Tibial nerve (tissue), 4 donors: Measurements from ENCODE around the gene MCF2L. TPM values are rescaled to one million over a fixed set of nuclear protein-coding genes. Genes with fewer than 3 reads are reported as not detected.

Experiments used
- DNase-seq, 2 donors: peaks; one replicate each; pipeline ENCODE4 v3.0.0-alpha.2; 2019; ENCODE audit warnings: low spot score in 2 of 2
- H3K27ac ChIP-seq, 4 donors: fragments of 200-600 bp; sonication (generic) in 3 of 4; one replicate each; pipeline ENCODE4 v1.5.1; 2017 to 2019; ENCODE audit warnings: mild to moderate bottlenecking in 1 of 4
- H3K27me3 ChIP-seq, 2 donors: fragments of 200-600 bp; sonication (generic) in 1 of 2; one replicate each; pipeline versions ENCODE4 v1.5.1 to v1.6.0; 2017 to 2019
- H3K36me3 ChIP-seq, 3 donors: fragments of 200-600 bp; sonication (generic); one replicate each; pipeline ENCODE4 v1.5.1; 2018 to 2019
- H3K4me1 ChIP-seq, 4 donors: fragments of 200-600 bp; sonication (generic) in 3 of 4; one replicate each; pipeline ENCODE4 v1.5.1; 2017 to 2019
- H3K4me3 ChIP-seq, 4 donors: fragments of 200-600 bp; sonication (generic) in 3 of 4; one replicate each; pipeline ENCODE4 v1.5.1; 2017 to 2019; ENCODE audit warnings: mild to moderate bottlenecking in 1 of 4, moderate library complexity in 1 of 4
- H3K9me3 ChIP-seq, 4 donors: fragments of 200-600 bp; sonication (generic) in 3 of 4; one replicate each; pipeline ENCODE4 v1.5.1; 2017 to 2019
- CTCF ChIP-seq, 5 experiments: fragments of 200-600 bp in 3 of 5; fragments of 450-650 bp in 2 of 5; sonication (generic) in 3 of 5; IDR thresholded peaks; one replicate each; pipeline ENCODE4 v1.5.1; 2016 to 2019; ENCODE audit warnings: antibody characterized with exemption in 5 of 5, mild to moderate bottlenecking in 3 of 5, moderate library complexity in 2 of 5
- EP300 ChIP-seq, 2 donors: sonication (generic); formaldehyde crosslinking; IDR thresholded peaks; one replicate each; pipeline ENCODE4 v1.6.1; 2017; ENCODE audit warnings: antibody characterized with exemption in 2 of 2, mild to moderate bottlenecking in 1 of 2
- POLR2A ChIP-seq, 2 donors: fragments of 450-650 bp; IDR thresholded peaks; one replicate each; pipeline ENCODE4 v1.6.1; 2017; ENCODE audit warnings: antibody characterized with exemption in 2 of 2, mild to moderate bottlenecking in 2 of 2, moderate library complexity in 2 of 2
- WGBS, 2 donors: methylation state at CpG; one replicate each; pipeline ENCODE4 v1.1.5; 2018; 5-methylcytosine and 5-hydroxymethylcytosine counted together
- total RNA-seq, 4 donors: library from RNA; depleted of rRNA; stranded (reverse); fragments of >200 nt; gene quantifications; one replicate each; pipeline ENCODE4 v1.1.0, GENCODE V29; 2016

The MCF2L gene
- total RNA-seq, 4 donors from 2014 or later: 30.1 to 82.6 (median 45.3) TPM

GRCh38 chr13:112930192-112930591 is 38.8 kb upstream of the MCF2L start:
- H3K27ac ChIP-seq: no peak overlapping the region
- no peaks in the 10 kb centered on the region for H3K36me3 ChIP-seq
- H3K27me3 ChIP-seq: peaks cover 0 to 33% of the 10 kb centered on the region in 2 donors
- DNase-seq: no peak
- peaks cover 0 to 17% (median 0%) of the 10 kb centered on the region in 4 donors for H3K9me3 ChIP-seq
- no peak overlapping the region for H3K4me3 ChIP-seq
- TF ChIP-seq CTCF (IDR thresholded peaks at IDR 0.05) (no peak), POLR2A (IDR thresholded peaks at IDR 0.05) (no peak), EP300 (IDR thresholded peaks at IDR 0.05) (no peak)
- H3K4me1 ChIP-seq: peaks cover 0 to 11% (median 4%) of the 10 kb centered on the region in 4 donors

GRCh38 chr13:112931028-112931934 is 37.7 kb upstream of the MCF2L start:
- TF ChIP-seq CTCF (IDR thresholded peaks at IDR 0.05): peak in 3 of 5 experiments; percentile 10 to 28 (median 26)
- TF ChIP-seq POLR2A (IDR thresholded peaks at IDR 0.05): no peak
- no peak for TF ChIP-seq EP300 (IDR thresholded peaks at IDR 0.05)
- DNase-seq: no peak
- Histone ChIP-seq H3K27ac (no peak overlapping the region), H3K36me3 (no peaks in the 10 kb centered on the region), H3K27me3 (peaks cover 0 to 33% of the 10 kb centered on the region in 2 donors), H3K4me1 (peaks cover 0 to 11% (median 4%) of the 10 kb centered on the region in 4 donors), H3K4me3 (no peak overlapping the region), H3K9me3 (peaks cover 0 to 17% (median 0%) of the 10 kb centered on the region in 4 donors)
- 58 to 73% methylated on average over 32 of the region's 32 CpGs for whole genome bisulfite sequencing, 2 donors

- no peak overlapping the region for H3K27ac ChIP-seq
- peaks cover 0 to 33% of the 10 kb centered on the region in 2 donors for H3K27me3 ChIP-seq
- no peaks in the 10 kb centered on the region for H3K36me3 ChIP-seq
- H3K9me3 ChIP-seq: peaks cover 0 to 2% (median 0%) of the 10 kb centered on the region in 4 donors
- TF ChIP-seq CTCF (IDR thresholded peaks at IDR 0.05) (no peak), POLR2A (IDR thresholded peaks at IDR 0.05) (no peak), EP300 (IDR thresholded peaks at IDR 0.05) (no peak)
- WGBS, 2 donors: 74 to 84% methylated on average over 8 to 9 of the region's 9 CpGs
- H3K4me1 ChIP-seq: peaks cover 0 to 11% (median 4%) of the 10 kb centered on the region in 4 donors
- no peak for DNase-seq
- no peak overlapping the region for H3K4me3 ChIP-seq
Measured at GRCh38 chr13:112932971-112933370, 36.0 kb upstream of the MCF2L start.

GRCh38 chr13:112933649-112934048 is 35.4 kb upstream of the MCF2L start:
- Histone ChIP-seq H3K9me3 (no peaks in the 10 kb centered on the region), H3K27me3 (peaks cover 0 to 27% of the 10 kb centered on the region in 2 donors), H3K4me1 (peaks cover 0 to 10% (median 4%) of the 10 kb centered on the region in 4 donors), H3K4me3 (no peak overlapping the region), H3K27ac (no peak overlapping the region), H3K36me3 (no peaks in the 10 kb centered on the region)
- TF ChIP-seq EP300 (IDR thresholded peaks at IDR 0.05): no peak
- TF ChIP-seq CTCF (IDR thresholded peaks at IDR 0.05): no peak
- no peak for TF ChIP-seq POLR2A (IDR thresholded peaks at IDR 0.05)
- WGBS, 2 donors: 76 to 88% methylated on average over 7 of the region's 7 CpGs
- no peak for DNase-seq

- TF ChIP-seq EP300 (IDR thresholded peaks at IDR 0.05): no peak
- TF ChIP-seq CTCF (IDR thresholded peaks at IDR 0.05): no peak
- no peak for TF ChIP-seq POLR2A (IDR thresholded peaks at IDR 0.05)
- no peaks in the 10 kb centered on the region for H3K36me3 ChIP-seq
- H3K4me1 ChIP-seq: peaks cover 0 to 6% (median 3%) of the 10 kb centered on the region in 4 donors
- DNase-seq: no peak
- no peak overlapping the region for H3K27ac ChIP-seq
- peaks cover 0 to 23% of the 10 kb centered on the region in 2 donors for H3K27me3 ChIP-seq
- no peak overlapping the region for H3K4me3 ChIP-seq
- 33 to 51% methylated on average over 6 of the region's 6 CpGs for WGBS, 2 donors
- no peaks in the 10 kb centered on the region for H3K9me3 ChIP-seq
Measured at GRCh38 chr13:112934078-112934477, 34.9 kb upstream of the MCF2L start.
